Natural killer cell (primary cell): ENCODE results near the gene THOC6. TPM values are rescaled to one million over a fixed set of nuclear protein-coding genes. Genes with fewer than 3 reads are reported as not detected.

Source experiments
- ATAC-seq, 3 donors: fragments of 150-1000 bp in 2 of 3; fragments of 200-7000 bp in 1 of 3; cut with Tn5 transposase; 1 replicate in 1 of 3; 2 replicates in 2 of 3; pipeline ENCODE4 v1.10.0; 2021; ENCODE audit warnings: mild to moderate bottlenecking in 2 of 3, moderate library complexity in 2 of 3
- DNase-seq, 2 donors: peaks; one replicate each; pipeline versions ENCODE4 v3.0.0 to v3.0.0-alpha.2; 2013 to 2021; ENCODE audit warnings: mixed read lengths in 1 of 2
- H3K27ac ChIP-seq: one replicate; pipeline ENCODE4 v1.5.1; 2013; ENCODE audit warnings: mild to moderate bottlenecking, low read length
- H3K27me3 ChIP-seq: one replicate; pipeline ENCODE4 v1.6.1; 2013; ENCODE audit warnings: low read length; ENCODE audit not compliant: control insufficient read depth, insufficient read depth
- H3K36me3 ChIP-seq: one replicate; pipeline ENCODE4 v1.6.1; 2013; ENCODE audit warnings: low read length; ENCODE audit not compliant: control insufficient read depth, insufficient read depth
- H3K4me1 ChIP-seq: one replicate; pipeline ENCODE4 v1.6.1; 2013; ENCODE audit warnings: low read length; ENCODE audit not compliant: control insufficient read depth, insufficient read depth
- H3K4me3 ChIP-seq: one replicate; pipeline ENCODE4 v1.5.1; 2013; ENCODE audit warnings: low read length
- H3K9me3 ChIP-seq: one replicate; pipeline ENCODE4 v1.6.1; 2013; ENCODE audit warnings: low read length; ENCODE audit not compliant: control insufficient read depth, insufficient read depth
- H3K27ac Mint-ChIP-seq, 2 donors: one replicate each; pipeline ENCODE4 v1.8.0; 2022; ENCODE audit warnings: mild to moderate bottlenecking in 2 of 2, mixed read lengths in 2 of 2, moderate library complexity in 1 of 2
- H3K27me3 Mint-ChIP-seq, 2 donors: one replicate each; pipeline ENCODE4 v1.8.0; 2022; ENCODE audit warnings: low read depth in 2 of 2, mixed read lengths in 2 of 2
- H3K36me3 Mint-ChIP-seq: one replicate; pipeline ENCODE4 v1.8.0; 2022; ENCODE audit warnings: mixed read lengths
- H3K4me1 Mint-ChIP-seq, 2 donors: one replicate each; pipeline ENCODE4 v1.8.0; 2022; ENCODE audit warnings: mixed read lengths in 2 of 2
- H3K4me3 Mint-ChIP-seq: one replicate; pipeline ENCODE4 v1.8.0; 2022; ENCODE audit warnings: mild to moderate bottlenecking, moderate library complexity, mixed read lengths
- H3K9me3 Mint-ChIP-seq, 2 donors: one replicate each; pipeline ENCODE4 v1.8.0; 2022; ENCODE audit warnings: mixed read lengths in 2 of 2
- CTCF ChIP-seq: fragments of 200-600 bp; IDR thresholded peaks from one replicate; pipeline ENCODE4 v1.8.0; 2022; ENCODE audit warnings: antibody characterized with exemption
- WGBS: methylation state at CpG from one replicate; pipeline ENCODE4 v1.1.7; 2013; ENCODE audit warnings: missing lambda C conversion rate; ENCODE audit not compliant: insufficient coverage; 5-methylcytosine and 5-hydroxymethylcytosine counted together
- intact Hi-C: fragments of 100-400 bp; cut with micrococcal nuclease; formaldehyde crosslinking; loops from one replicate; pipeline ENCODE4 v1.14.2; 2022
- total RNA-seq, 4 donors: library from RNA; stranded (reverse); fragments of 120-200 nt in 1 of 4; gene quantifications; one replicate each; pipeline versions ENCODE4 v1.2.3 to v1.2.4, GENCODE V29; 2013 to 2022

The THOC6 gene
- total RNA-seq, 3 donors from 2014 or later (not counting 1 experiment from before 2014, with no cell fraction given) = 17.1 to 21.5 (median 17.2) TPM

DNA sequence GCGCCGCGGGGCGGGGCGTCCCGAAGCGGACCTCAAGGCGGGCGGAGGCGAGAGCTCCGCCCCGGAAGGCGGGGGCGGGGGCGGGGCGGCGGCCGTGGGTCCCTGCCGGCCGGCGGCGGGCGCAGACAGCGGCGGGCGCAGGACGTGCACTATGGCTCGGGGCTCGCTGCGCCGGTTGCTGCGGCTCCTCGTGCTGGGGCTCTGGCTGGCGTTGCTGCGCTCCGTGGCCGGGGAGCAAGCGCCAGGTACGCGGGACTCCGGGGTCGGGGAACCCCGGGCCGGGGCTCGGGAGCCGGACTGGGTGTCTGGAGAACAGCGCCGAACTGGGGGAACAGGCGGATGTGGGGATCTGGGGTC, 3.6 kb upstream of the THOC6 start, which contains the start of gene TNFRSF12A:
Gene TNFRSF12A (plus strand): TSS at position 122 of the 357 bp plus-strand sequence. CDS start 30 bp downstream, at position 152.
- ATAC-seq = peak; percentile 25 to 64 (median 48)
- Mint-ChIP-seq H3K36me3 (no peaks in the 10 kb centered on the region), H3K4me1 (peaks cover 35 to 54% of the 10 kb centered on the region in 2 donors), H3K4me3 (peak within 1 kb of the TSS; percentile 92), H3K27me3 (no peaks in the 10 kb centered on the region), H3K27ac (peak within 1 kb of the TSS; percentile 91 to 92), H3K9me3 (no peaks in the 10 kb centered on the region)
- intact Hi-C loops = no loop called here
- no peak for TF ChIP-seq CTCF
- Histone ChIP-seq H3K9me3 (no peaks in the 10 kb centered on the region), H3K4me1 (peaks cover 63% of the 10 kb centered on the region), H3K4me3 (peak within 1 kb of the TSS; percentile 52), H3K27ac (peak within 1 kb of the TSS; percentile 41), H3K27me3 (peaks cover 6% of the 10 kb centered on the region), H3K36me3 (no peaks in the 10 kb centered on the region)
- WGBS = under 1% methylated on average over 49 of the region's 49 CpGs
- peak; percentile 70 to 83 for DNase-seq

- H3K27me3 Mint-ChIP-seq = no peaks in the 10 kb centered on the region
- no peaks in the 10 kb centered on the region for H3K36me3 Mint-ChIP-seq
- H3K4me1 Mint-ChIP-seq = peaks cover 35 to 54% of the 10 kb centered on the region in 2 donors
- peak overlapping the region; percentile 41 for H3K27ac ChIP-seq
- 2% methylated on average over 54 of the region's 57 CpGs for WGBS
- ATAC-seq (peak in 2 of 3 donors; percentile 15 to 27), DNase-seq (peak; percentile 69 to 77)
- H3K4me3 ChIP-seq = peak overlapping the region; percentile 52
- H3K36me3 ChIP-seq = no peaks in the 10 kb centered on the region
- TF ChIP-seq CTCF = no peak
- H3K27me3 ChIP-seq = peaks cover 6% of the 10 kb centered on the region
- intact Hi-C loops = no loop called here
- H3K4me3 Mint-ChIP-seq = peak overlapping the region; percentile 92
- no peaks in the 10 kb centered on the region for H3K9me3 Mint-ChIP-seq
- peak overlapping the region; percentile 91 to 92 for H3K27ac Mint-ChIP-seq
- H3K4me1 ChIP-seq = peaks cover 66% of the 10 kb centered on the region
- no peaks in the 10 kb centered on the region for H3K9me3 ChIP-seq
Observed at GRCh38 chr16:3020604-3021448, 3.0 kb upstream of the THOC6 start.

- H3K4me3 Mint-ChIP-seq = peak overlapping the region; percentile 94
- ATAC-seq (peak; percentile 32 to 56 (median 35)), DNase-seq (peak; percentile 70 to 82)
- Histone ChIP-seq H3K36me3 (peaks cover 7% of the 10 kb centered on the region), H3K4me1 (peaks cover 66% of the 10 kb centered on the region), H3K27ac (peak overlapping the region; percentile 1), H3K9me3 (no peaks in the 10 kb centered on the region), H3K4me3 (peak overlapping the region; percentile 52), H3K27me3 (peaks cover 6% of the 10 kb centered on the region)
- TF ChIP-seq CTCF = peak; percentile 11
- no peaks in the 10 kb centered on the region for H3K9me3 Mint-ChIP-seq
- H3K27ac Mint-ChIP-seq = peak overlapping the region; percentile 91 to 92
- intact Hi-C loops = no loop called here
- H3K27me3 Mint-ChIP-seq = no peaks in the 10 kb centered on the region
- no peaks in the 10 kb centered on the region for H3K36me3 Mint-ChIP-seq
- WGBS = 20% methylated on average over 25 of the region's 25 CpGs
- peaks cover 35 to 54% of the 10 kb centered on the region in 2 donors for H3K4me1 Mint-ChIP-seq
Observed at GRCh38 chr16:3021449-3022207, 2.2 kb upstream of the THOC6 start.
